Mucosa of descending colon (tissue), 3 donors: ENCODE measurements around the gene IL17C. TPM values are rescaled to one million over a fixed set of nuclear protein-coding genes. Genes with fewer than 3 reads are reported as not detected.

Source experiments
- ATAC-seq: fragments of 200-7000 bp; cut with Tn5 transposase; one replicate; pipeline ENCODE4 v1.9.1; 2020; ENCODE audit warnings: mild to moderate bottlenecking, moderate library complexity
- DNase-seq, 3 donors: peaks; one replicate each; pipeline ENCODE4 v3.0.0-alpha.2; 2020
- H3K36me3 ChIP-seq: fragments of 200-600 bp; one replicate; pipeline ENCODE4 v1.8.0; 2021; ENCODE audit warnings: low read depth, mild to moderate bottlenecking
- H3K4me1 ChIP-seq: fragments of 200-600 bp; one replicate; pipeline ENCODE4 v1.8.0; 2021; ENCODE audit warnings: low read depth, mild to moderate bottlenecking
- H3K4me3 ChIP-seq: fragments of 200-600 bp; one replicate; pipeline ENCODE4 v1.8.0; 2021; ENCODE audit warnings: mild to moderate bottlenecking
- H3K9me3 ChIP-seq: fragments of 200-600 bp; one replicate; pipeline ENCODE4 v1.8.0; 2021; ENCODE audit warnings: mild to moderate bottlenecking
- CTCF ChIP-seq: fragments of 200-600 bp; IDR thresholded peaks from one replicate; pipeline ENCODE4 v1.8.0; 2022; ENCODE audit warnings: antibody characterized with exemption, mild to moderate bottlenecking
- intact Hi-C, 2 donors: fragments of 100-400 bp; cut with DNase I in 1 of 2; cut with micrococcal nuclease in 1 of 2; formaldehyde crosslinking; loops; one replicate each; pipeline versions ENCODE4 v1.11.0 to v1.11.1; 2022; cut with DNase I, micrococcal nuclease
- total RNA-seq, 3 donors: library from RNA; stranded (reverse); fragmentation: NEBNext Ultra II Directional in 2 of 3; extraction: Animal tissue kit (Norgen Biotek cat#: 25700) in 2 of 3; gene quantifications; one replicate each; pipeline versions ENCODE4 v1.2.1 to v1.2.4, GENCODE V29; 2021 to 2023
- donor health status: DM: no; HTN: no; CAD: no; lungs with moderate emphysema.
- donor health status: DM: no; HTN: no; CAD: no.
- donor health status: DM: no; HTN: yes; CAD: no.

IL17C gene
- total RNA-seq, 3 donors from 2014 or later, result not detected

- ATAC-seq, result no peak
- no peak overlapping the region for H3K4me3 ChIP-seq
- no peaks in the 10 kb centered on the region for H3K36me3 ChIP-seq
- peaks cover 9% of the 10 kb centered on the region for H3K4me1 ChIP-seq
- intact Hi-C loops, result no loop called here
- no peak for TF ChIP-seq CTCF
- DNase-seq, result peak in 2 of 3 donors; percentile 24 to 48
- H3K9me3 ChIP-seq, result no peaks in the 10 kb centered on the region
Measured at GRCh38 chr16:88653101-88653500, 14.7 kb downstream of the IL17C start.

- Histone ChIP-seq H3K36me3 (no peaks in the 10 kb centered on the region), H3K4me3 (no peak overlapping the region), H3K9me3 (no peaks in the 10 kb centered on the region), H3K4me1 (peaks cover 9% of the 10 kb centered on the region)
- intact Hi-C loops, result no loop called here
- DNase-seq (peak in 1 of 3 donors; percentile 51), ATAC-seq (no peak)
- no peak for TF ChIP-seq CTCF
Measured at GRCh38 chr16:88653596-88654362, 15.4 kb downstream of the IL17C start.

- intact Hi-C loops, result no loop called here
- peak in 1 of 3 donors; percentile 52 for DNase-seq
- H3K9me3 ChIP-seq, result no peaks in the 10 kb centered on the region
- ATAC-seq, result no peak
- peaks cover 9% of the 10 kb centered on the region for H3K4me1 ChIP-seq
- no peaks in the 10 kb centered on the region for H3K36me3 ChIP-seq
- no peak overlapping the region for H3K4me3 ChIP-seq
- TF ChIP-seq CTCF, result no peak
Measured at GRCh38 chr16:88654363-88655052, 16.1 kb downstream of the IL17C start.

- Histone ChIP-seq H3K36me3 (no peaks in the 10 kb centered on the region), H3K4me3 (no peak overlapping the region), H3K4me1 (peaks cover 11% of the 10 kb centered on the region), H3K9me3 (no peaks in the 10 kb centered on the region)
- TF ChIP-seq CTCF, result no peak
- DNase-seq (peak in 1 of 3 donors; percentile 58), ATAC-seq (no peak)
- intact Hi-C loops, result no loop called here
Measured at GRCh38 chr16:88655053-88655732, 16.8 kb downstream of the IL17C start.

- Histone ChIP-seq H3K4me3 (no peak overlapping the region), H3K36me3 (no peaks in the 10 kb centered on the region), H3K9me3 (no peaks in the 10 kb centered on the region), H3K4me1 (peaks cover 10% of the 10 kb centered on the region)
- DNase-seq (peak in 1 of 3 donors; percentile 52), ATAC-seq (no peak)
- intact Hi-C loops, result no loop called here
- no peak for TF ChIP-seq CTCF
Measured at GRCh38 chr16:88655733-88656281, 17.4 kb downstream of the IL17C start.
